ENCODE measurements around the gene ARMC7.

- TF ChIP-seq POLR2AphosphoS5 (IDR thresholded peaks at IDR 0.05; ENCODE audit: low read depth, low read length) (no peak), TAF1 (IDR thresholded peaks at IDR 0.05; ENCODE audit: low read depth, low read length) (no peak), POLR2A (IDR thresholded peaks at IDR 0.05; ENCODE audit: low read depth, low read length) (peak; percentile 19; the same call in 1 of the 2 replicates), SPI1 (IDR thresholded peaks at IDR 0.05; ENCODE audit: low read depth, low read length) (no peak), PAX5 (IDR thresholded peaks at IDR 0.05; ENCODE audit: insufficient read depth, low read length, severe bottlenecking) (no peak), POU2F2 (IDR thresholded peaks at IDR 0.05; ENCODE audit: low read depth, low read length) (no peak)
Observed at GRCh38 chr17:75129576-75129975, 19.8 kb downstream of the ARMC7 start.
